Lung microvascular endothelial cell (primary cell): ENCODE measurements around the gene TECRL. TPM values are rescaled to one million over a fixed set of nuclear protein-coding genes. Genes with fewer than 3 reads are reported as not detected.

ENCODE experiments used
- DNase-seq, 2 donors: peaks; one replicate each; pipeline versions ENCODE4 v3.0.0 to v3.0.0-alpha.2; 2010; ENCODE audit warnings: low read depth in 2 of 2
- total RNA-seq: library from RNA; depleted of rRNA; stranded (reverse); fragments of >200 nt; gene quantifications from 2 replicates; pipeline ENCODE4 v1.2.1, GENCODE V29; 2014

The TECRL gene
- total RNA-seq, result not detected in 2 replicates

GRCh38 chr4:64409300-64409699 is at the start of gene TECRL:
TSS of gene TECRL (minus strand) at chr4:64409450. CDS start at chr4:64409351, 99 bp downstream.
- DNase-seq, result no peak

GRCh38 chr4:64432674-64433073 is 23.4 kb upstream of the TECRL start:
- no peak for DNase-seq

GRCh38 chr4:64430933-64431332 is 21.7 kb upstream of the TECRL start:
- DNase-seq, result no peak

GRCh38 chr4:64417974-64418373 is 8.7 kb upstream of the TECRL start:
- no peak for DNase-seq

- no peak for DNase-seq
Measured at GRCh38 chr4:64407000-64407399, 2.2 kb downstream of the TECRL start.

GRCh38 chr4:64405761-64406160 is 3.5 kb downstream of the TECRL start:
- DNase-seq, result no peak

- no peak for DNase-seq
Measured at GRCh38 chr4:64402684-64403083, 6.6 kb downstream of the TECRL start.

- DNase-seq, result no peak
Measured at GRCh38 chr4:64399313-64400109, 9.7 kb downstream of the TECRL start.

GRCh38 chr4:64394469-64394868 is 14.8 kb downstream of the TECRL start:
- no peak for DNase-seq

GRCh38 chr4:64388252-64388651 is 21.0 kb downstream of the TECRL start:
- DNase-seq, result no peak

GRCh38 chr4:64385220-64385619 is 24.0 kb downstream of the TECRL start:
- DNase-seq, result no peak

- no peak for DNase-seq
Measured at GRCh38 chr4:64384237-64385203, 24.7 kb downstream of the TECRL start.

GRCh38 chr4:64368741-64369140 is 40.5 kb downstream of the TECRL start:
- DNase-seq, result no peak

GRCh38 chr4:64361399-64361740 is 47.9 kb downstream of the TECRL start:
- DNase-seq, result no peak

- no peak for DNase-seq
Measured at GRCh38 chr4:64360664-64361398, 48.4 kb downstream of the TECRL start.

GRCh38 chr4:64359489-64359888 is 49.8 kb downstream of the TECRL start:
- DNase-seq, result no peak

GRCh38 chr4:64353904-64354303 is 55.3 kb downstream of the TECRL start:
- DNase-seq, result no peak

GRCh38 chr4:64341711-64342110 is 67.5 kb downstream of the TECRL start:
- DNase-seq, result no peak

GRCh38 chr4:64340218-64341110 is 68.8 kb downstream of the TECRL start:
- DNase-seq, result no peak

GRCh38 chr4:64334964-64335363 is 74.3 kb downstream of the TECRL start:
- no peak for DNase-seq

- no peak for DNase-seq
Measured at GRCh38 chr4:64330143-64330542, 79.1 kb downstream of the TECRL start.
